HepG2 (cell line): ENCODE results near the gene PHF2.

Experiments
- BRD4 ChIP-seq: sonication (generic); formaldehyde crosslinking; IDR thresholded peaks from 2 replicates; pipeline ENCODE4 v1.4.0; 2020; ENCODE audit warnings: missing genetic modification reagents
- CTCF ChIP-seq: sonication (generic); formaldehyde crosslinking; IDR thresholded peaks from 2 replicates; pipeline ENCODE4 v1.5.0; 2020; ENCODE audit warnings: mild to moderate bottlenecking, missing genetic modification reagents, moderate library complexity
- PCBP1 ChIP-seq: fragments of 200-400 bp; formaldehyde crosslinking; IDR thresholded peaks from 2 replicates; pipeline ENCODE4 v1.6.1; 2017; ENCODE audit warnings: mild to moderate bottlenecking, low read depth, low read length, borderline replicate concordance
- RBM22 ChIP-seq: fragments of 200-400 bp; formaldehyde crosslinking; optimal IDR thresholded peaks from 2 replicates; pipeline ENCODE3; 2017; ENCODE audit warnings: mild to moderate bottlenecking, low read length, moderate library complexity
- ZBTB14 ChIP-seq: sonication (generic); formaldehyde crosslinking; IDR thresholded peaks from 2 replicates; pipeline ENCODE4 v1.4.0; 2020; ENCODE audit warnings: missing genetic modification reagents

GRCh38 chr9:93684161-93684765 is 107.9 kb downstream of the PHF2 start:
- no peak for TF ChIP-seq CTCF (CRISPR knock-in tag)
- no peak for TF ChIP-seq RBM22
- TF ChIP-seq BRD4 = no peak
- TF ChIP-seq ZBTB14 = no peak
- TF ChIP-seq PCBP1 = no peak
